ENCODE data around the gene CSAG2. TPM values are rescaled to one million over a fixed set of nuclear protein-coding genes. Genes with fewer than 3 reads are reported as not detected.
"Not testable (repeated sequence)": the region's sequence is repeated elsewhere in the genome, so short reads cannot be mapped to it uniquely, and the experiment has no call there.

CSAG2 gene
- total and polyA plus RNA-seq, 8 donors, result not detected

DNA sequence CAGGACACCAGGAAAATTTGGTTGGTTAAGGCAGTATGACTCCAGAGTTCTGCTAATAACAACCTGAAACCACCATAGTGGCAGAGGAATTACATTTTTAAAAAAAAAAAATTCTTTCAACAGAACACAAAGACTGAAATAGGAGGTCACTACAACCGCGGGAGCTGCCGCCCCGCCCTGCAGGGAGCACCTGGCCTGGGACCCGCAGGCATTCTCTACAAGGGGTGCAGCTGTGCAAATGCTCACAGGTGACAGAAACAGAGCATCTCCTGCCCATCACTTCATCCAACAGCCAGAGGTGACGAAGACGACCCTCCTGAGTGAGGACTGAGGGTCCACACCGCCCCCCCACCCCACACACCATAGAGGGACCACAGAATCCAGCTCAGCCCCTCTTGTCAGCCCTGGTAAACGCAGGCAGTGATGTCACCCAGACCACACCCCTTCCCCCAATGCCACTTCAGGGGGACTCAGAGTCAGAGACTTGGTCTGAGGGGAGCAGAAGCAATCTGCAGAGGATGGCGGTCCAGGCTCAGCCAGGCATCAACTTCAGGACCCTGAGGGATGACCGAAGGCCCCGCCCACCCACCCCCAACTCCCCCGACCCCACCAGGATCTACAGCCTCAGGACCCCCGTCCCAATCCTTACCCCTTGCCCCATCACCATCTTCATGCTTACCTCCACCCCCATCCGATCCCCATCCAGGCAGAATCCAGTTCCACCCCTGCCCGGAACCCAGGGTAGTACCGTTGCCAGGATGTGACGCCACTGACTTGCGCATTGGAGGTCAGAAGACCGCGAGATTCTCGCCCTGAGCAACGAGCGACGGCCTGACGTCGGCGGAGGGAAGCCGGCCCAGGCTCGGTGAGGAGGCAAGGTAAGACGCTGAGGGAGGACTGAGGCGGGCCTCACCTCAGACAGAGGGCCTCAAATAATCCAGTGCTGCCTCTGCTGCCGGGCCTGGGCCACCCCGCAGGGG is 10.8 kb downstream of the CSAG2 start, which contains the start of gene MAGEA3:
Gene MAGEA3, plus strand, starts transcription at position 843 of the 980 bp plus-strand sequence. CDS start 2,039 bp downstream, outside the sequence.
- intact Hi-C loops (cut with DNase I); ATAC-seq; H3K9me3 ChIP-seq; H3K4me1 ChIP-seq; H3K27me3 ChIP-seq; H3K4me3 ChIP-seq; H3K36me3 ChIP-seq; DNase-seq; H3K27ac ChIP-seq: not testable (repeated sequence)

DNA sequence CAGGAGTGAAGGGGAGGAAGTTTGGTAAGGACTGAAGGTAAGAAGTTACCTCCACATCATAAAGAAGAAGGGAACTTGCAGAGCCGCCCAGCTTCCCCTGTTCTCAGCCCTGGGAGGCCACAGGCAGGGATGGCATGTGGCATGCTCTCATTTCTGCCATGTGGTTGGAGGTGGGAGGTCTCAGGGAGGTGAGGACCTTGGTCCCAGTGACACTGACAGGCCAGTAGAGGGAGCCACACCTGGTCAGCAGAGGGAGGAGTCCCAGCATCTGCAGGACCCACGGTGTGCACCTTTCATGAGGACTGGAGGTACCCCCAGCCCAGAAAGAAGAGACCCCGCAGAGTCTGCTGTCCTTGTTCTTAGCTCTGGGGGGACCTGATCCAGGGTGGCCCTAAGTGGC is 28.1 kb downstream of the CSAG2 start:
- ATAC-seq; H3K9me3 ChIP-seq; intact Hi-C loops (cut with DNase I); H3K36me3 ChIP-seq; DNase-seq; H3K27me3 ChIP-seq; H3K27ac ChIP-seq; H3K4me1 ChIP-seq; H3K4me3 ChIP-seq: not testable (repeated sequence)

DNA sequence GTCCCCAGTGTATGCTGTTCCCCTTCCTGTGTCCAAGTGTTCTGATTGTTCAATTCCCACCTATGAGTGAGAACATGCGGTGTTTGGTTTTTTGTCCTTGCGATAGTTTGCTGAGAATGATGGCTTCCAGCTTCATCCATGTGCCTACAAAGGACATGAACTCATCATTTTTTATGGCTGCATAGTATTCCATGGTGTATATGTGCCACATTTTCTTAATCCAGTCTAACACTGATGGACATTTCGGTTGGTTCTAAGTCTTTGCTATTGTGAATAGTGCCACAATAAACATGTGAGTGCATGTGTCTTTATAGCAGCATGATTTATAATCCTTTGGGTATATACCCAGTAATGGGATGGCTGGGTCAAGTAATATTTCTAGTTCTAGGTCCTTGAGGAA is 34.4 kb downstream of the CSAG2 start:
- DNase-seq; H3K36me3 ChIP-seq; H3K27ac ChIP-seq; ATAC-seq; H3K4me3 ChIP-seq; H3K9me3 ChIP-seq; intact Hi-C loops (cut with DNase I); H3K4me1 ChIP-seq; H3K27me3 ChIP-seq: not testable (repeated sequence)

DNA sequence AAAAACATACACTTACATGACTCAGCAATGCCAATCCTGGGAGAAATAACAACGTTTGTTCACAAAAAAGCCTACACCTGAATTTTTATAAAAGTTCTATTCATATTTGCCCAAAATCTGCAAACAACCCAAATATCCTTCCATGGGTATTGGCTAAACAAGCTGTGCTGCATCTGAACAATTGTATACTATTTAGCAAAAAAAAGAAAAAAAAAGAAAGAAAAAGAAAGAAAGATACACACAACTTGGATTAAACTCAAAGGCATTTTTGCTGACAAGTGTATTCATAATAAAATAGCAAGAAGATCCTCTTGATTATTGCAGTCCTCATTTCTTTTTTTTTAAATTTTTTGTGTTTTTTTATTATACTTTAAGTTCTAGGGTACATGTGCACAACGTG is 34.9 kb downstream of the CSAG2 start:
- Histone ChIP-seq H3K27ac (no peak overlapping the region), H3K4me3 (no peak overlapping the region), H3K9me3 (no peaks in the 10 kb centered on the region), H3K27me3 (no peaks in the 10 kb centered on the region), H3K36me3 (no peaks in the 10 kb centered on the region), H3K4me1 (no peaks in the 10 kb centered on the region)
- DNase-seq (no peak), ATAC-seq (no peak)
- intact Hi-C loops (cut with DNase I), result no loop called here
- TF ChIP-seq, protein P1, sequence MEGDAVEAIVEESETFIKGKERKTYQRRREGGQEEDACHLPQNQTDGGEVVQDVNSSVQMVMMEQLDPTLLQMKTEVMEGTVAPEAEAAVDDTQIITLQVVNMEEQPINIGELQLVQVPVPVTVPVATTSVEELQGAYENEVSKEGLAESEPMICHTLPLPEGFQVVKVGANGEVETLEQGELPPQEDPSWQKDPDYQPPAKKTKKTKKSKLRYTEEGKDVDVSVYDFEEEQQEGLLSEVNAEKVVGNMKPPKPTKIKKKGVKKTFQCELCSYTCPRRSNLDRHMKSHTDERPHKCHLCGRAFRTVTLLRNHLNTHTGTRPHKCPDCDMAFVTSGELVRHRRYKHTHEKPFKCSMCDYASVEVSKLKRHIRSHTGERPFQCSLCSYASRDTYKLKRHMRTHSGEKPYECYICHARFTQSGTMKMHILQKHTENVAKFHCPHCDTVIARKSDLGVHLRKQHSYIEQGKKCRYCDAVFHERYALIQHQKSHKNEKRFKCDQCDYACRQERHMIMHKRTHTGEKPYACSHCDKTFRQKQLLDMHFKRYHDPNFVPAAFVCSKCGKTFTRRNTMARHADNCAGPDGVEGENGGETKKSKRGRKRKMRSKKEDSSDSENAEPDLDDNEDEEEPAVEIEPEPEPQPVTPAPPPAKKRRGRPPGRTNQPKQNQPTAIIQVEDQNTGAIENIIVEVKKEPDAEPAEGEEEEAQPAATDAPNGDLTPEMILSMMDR (IDR thresholded peaks at IDR 0.05), result no peak

DNA sequence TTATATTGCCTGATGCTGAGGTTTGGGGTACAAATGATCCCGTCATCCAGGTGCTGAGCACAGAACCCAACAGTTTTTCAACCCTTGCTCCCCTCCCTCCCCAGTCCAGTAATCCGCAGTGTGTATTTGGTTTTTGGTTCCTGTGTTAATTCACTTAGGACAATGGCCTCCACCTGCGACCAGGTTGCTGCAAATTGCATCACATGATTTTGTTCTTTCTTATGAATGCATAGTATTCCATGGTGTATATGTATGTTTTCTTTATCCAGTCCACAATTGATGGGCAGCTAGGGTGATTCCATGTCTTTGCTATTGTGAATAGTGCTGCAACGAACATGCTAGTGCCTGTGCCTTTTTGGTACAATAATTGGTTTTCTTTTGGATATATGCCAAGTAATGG is 46.0 kb downstream of the CSAG2 start:
- no peak overlapping the region for H3K27ac ChIP-seq
- H3K9me3 ChIP-seq, result no peaks in the 10 kb centered on the region
- TF ChIP-seq, protein P1 (IDR thresholded peaks at IDR 0.05), result no peak
- no peaks in the 10 kb centered on the region for H3K4me1 ChIP-seq
- no peaks in the 10 kb centered on the region for H3K27me3 ChIP-seq
- H3K4me3 ChIP-seq, result no peak overlapping the region
- H3K36me3 ChIP-seq, result no peaks in the 10 kb centered on the region
- intact Hi-C loops (cut with DNase I), result no loop called here
- ATAC-seq, result no peak
- no peak for DNase-seq

DNA sequence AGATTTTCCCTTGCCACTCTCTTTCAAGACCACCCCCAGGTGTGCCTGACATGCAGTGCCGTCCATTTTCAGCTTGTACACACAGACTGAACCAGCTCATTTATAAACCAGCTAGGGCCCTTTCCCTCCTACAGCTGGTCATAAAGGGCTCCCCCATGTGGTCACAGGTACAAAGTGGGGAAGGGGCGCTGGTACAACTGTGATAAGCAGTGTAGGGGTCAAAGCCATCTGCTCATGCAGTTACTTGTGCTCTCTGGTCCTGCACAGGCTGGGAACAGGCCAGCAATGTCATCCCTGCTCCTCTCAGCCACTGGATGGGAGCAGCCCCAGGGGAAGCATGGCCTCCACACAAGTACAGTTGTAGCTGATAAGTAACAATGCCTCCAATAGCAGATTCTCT is 50.8 kb downstream of the CSAG2 start:
- no peak for DNase-seq
- H3K27me3 ChIP-seq, result no peaks in the 10 kb centered on the region
- intact Hi-C loops (cut with DNase I), result no loop called here

More for the DNA sequence above, 50.8 kb downstream of the CSAG2 start:
- H3K9me3 ChIP-seq, result no peaks in the 10 kb centered on the region
- H3K36me3 ChIP-seq, result no peaks in the 10 kb centered on the region
- H3K4me3 ChIP-seq, result no peak overlapping the region
- no peak overlapping the region for H3K27ac ChIP-seq
- H3K4me1 ChIP-seq, result no peaks in the 10 kb centered on the region
- TF ChIP-seq, protein P1 (IDR thresholded peaks at IDR 0.05), result no peak
- no peak for ATAC-seq

Other genes with a start within 250 kb of the CSAG2 start
- gene GABRQ, start 71.4 kb downstream of the CSAG2 start, total RNA-seq, result not detected
- 1 to 10 TPM in 1 of 6 donors, under 1 TPM in 5; 0.63 to 1.1 (median 0.88) TPM for gene GABRQ, start 71.4 kb downstream of the CSAG2 start, polyA plus RNA-seq (ENCODE audit: insufficient read length in 6 of 6)
- not detected for gene MAGEA3, start 10.5 kb downstream of the CSAG2 start, total RNA-seq
- not detected for gene MAGEA3, start 10.5 kb downstream of the CSAG2 start, polyA plus RNA-seq (ENCODE audit: insufficient read length in 6 of 6)
- not detected for gene MAGEA2B, start 5.4 kb upstream of the CSAG2 start, total RNA-seq
- gene MAGEA2B, start 5.4 kb upstream of the CSAG2 start, polyA plus RNA-seq (ENCODE audit: insufficient read length in 6 of 6), result not detected
- not detected for gene CSAG1, start 24.4 kb upstream of the CSAG2 start, total RNA-seq
- gene CSAG1, start 24.4 kb upstream of the CSAG2 start, polyA plus RNA-seq (ENCODE audit: insufficient read length in 6 of 6), result not detected
- not detected for gene MAGEA12, start 24.5 kb upstream of the CSAG2 start, total RNA-seq
- not detected for gene MAGEA12, start 24.5 kb upstream of the CSAG2 start, polyA plus RNA-seq (ENCODE audit: insufficient read length in 6 of 6)
- not detected for gene MAGEA2, start 44.6 kb upstream of the CSAG2 start, total RNA-seq
- not detected for gene MAGEA2, start 44.6 kb upstream of the CSAG2 start, polyA plus RNA-seq (ENCODE audit: insufficient read length in 6 of 6)
- not detected for gene CSAG3, start 49.9 kb upstream of the CSAG2 start, total RNA-seq
- gene CSAG3, start 49.9 kb upstream of the CSAG2 start, polyA plus RNA-seq (ENCODE audit: insufficient read length in 6 of 6), result not detected
- gene MAGEA6, start 60.4 kb upstream of the CSAG2 start, total RNA-seq, result not detected
- gene MAGEA6, start 60.4 kb upstream of the CSAG2 start, polyA plus RNA-seq (ENCODE audit: insufficient read length in 6 of 6), result not detected
- 10 to 100 TPM; 33.5 to 37.2 TPM for gene CETN2, start 121.5 kb upstream of the CSAG2 start, total RNA-seq
- 10 to 100 TPM; 69.9 to 94.4 (median 84.1) TPM for gene CETN2, start 121.5 kb upstream of the CSAG2 start, polyA plus RNA-seq (ENCODE audit: insufficient read length in 6 of 6)
- 10 to 100 TPM; 21.1 to 42.5 TPM for gene NSDHL, start 121.8 kb upstream of the CSAG2 start, total RNA-seq
- 10 to 100 TPM; 15.0 to 22.0 (median 17.8) TPM for gene NSDHL, start 121.8 kb upstream of the CSAG2 start, polyA plus RNA-seq (ENCODE audit: insufficient read length in 6 of 6)
- 10 to 100 TPM; 11.5 to 22.0 TPM for gene ZNF185, start 188.8 kb upstream of the CSAG2 start, total RNA-seq
- gene ZNF185, start 188.8 kb upstream of the CSAG2 start, polyA plus RNA-seq (ENCODE audit: insufficient read length in 6 of 6), result 10 to 100 TPM; 16.1 to 26.2 (median 20.0) TPM